Psoas muscle (tissue), 8 donors: ENCODE measurements around the gene AQP3. TPM values are rescaled to one million over a fixed set of nuclear protein-coding genes. Genes with fewer than 3 reads are reported as not detected.

Source experiments
- ATAC-seq, 4 donors: fragments of 200-7000 bp; cut with Tn5 transposase; one replicate each; pipeline ENCODE4 v1.9.1; 2020; ENCODE audit warnings: moderate library complexity in 3 of 4, mild to moderate bottlenecking in 2 of 4
- DNase-seq, 2 donors: peaks; one replicate each; pipeline ENCODE4 v3.0.0-alpha.2; 2020
- H3K27ac ChIP-seq: fragments of 200-600 bp; one replicate; pipeline ENCODE4 v1.8.0; 2022
- H3K27me3 ChIP-seq, 3 donors: fragments of 200-600 bp in 1 of 3; one replicate each; pipeline versions ENCODE4 v1.6.1 to v1.8.0; 2013 to 2022; ENCODE audit warnings: low read length in 2 of 3, mild to moderate bottlenecking in 2 of 3, moderate library complexity in 1 of 3; ENCODE audit not compliant: insufficient read depth in 3 of 3
- H3K36me3 ChIP-seq, 2 donors: fragments of 200-600 bp in 1 of 2; one replicate each; pipeline versions ENCODE4 v1.6.1 to v1.8.0; 2013 to 2022; ENCODE audit warnings: low read depth in 1 of 2, mild to moderate bottlenecking in 1 of 2, moderate library complexity in 1 of 2; ENCODE audit not compliant: insufficient read depth in 1 of 2
- H3K4me1 ChIP-seq: fragments of 200-600 bp; one replicate; pipeline ENCODE4 v1.8.0; 2022
- H3K4me3 ChIP-seq: fragments of 200-600 bp; one replicate; pipeline ENCODE4 v1.8.0; 2022; ENCODE audit warnings: mild to moderate bottlenecking
- H3K9me3 ChIP-seq: fragments of 200-600 bp; one replicate; pipeline ENCODE4 v1.8.0; 2022
- CTCF ChIP-seq: fragments of 200-600 bp; IDR thresholded peaks from one replicate; pipeline ENCODE4 v1.8.0; 2022; ENCODE audit warnings: antibody characterized with exemption
- WGBS, 3 donors: extraction: QIAGEN DNeasy Blood & Tissue Kit; methylation state at CpG; one replicate each; pipeline versions ENCODE4 v1.1.6 to v1.1.7; 2013; 5-methylcytosine and 5-hydroxymethylcytosine counted together
- intact Hi-C, 2 donors: fragments of 100-400 bp; cut with DNase I; formaldehyde crosslinking; loops; one replicate each; pipeline versions ENCODE4 v1.11.0 to v1.14.2; 2022
- polyA plus RNA-seq, 3 donors: library from polyadenylated mRNA; stranded (reverse); fragments of 200-250 nt; gene quantifications; one replicate each; pipeline ENCODE4 v1.2.3, GENCODE V29; 2013
- total RNA-seq, 4 donors: library from RNA; stranded (reverse); fragmentation: NEBNext Ultra II Directional in 2 of 4; extraction: Animal tissue kit (Norgen Biotek cat#: 25700) in 2 of 4; gene quantifications; one replicate each; pipeline versions ENCODE4 v1.2.1 to v1.2.4, GENCODE V29; 2021 to 2023
- donor health status: healthy with polysubstance abuse.
- donor health status: DM: no; HTN: no; CAD: no; lungs with moderate emphysema.
- donor health status: Bipolar disorder and iron deficiency.
- donor health status: healthy.
- donor health status: DM: yes; HTN: yes; CAD: no.
- donor health status: DM: no; HTN: no; CAD: no.
- donor health status: DM: no; HTN: no; CAD: no.
- donor health status: DM: yes; HTN: yes; CAD: no.

AQP3 gene
- total and polyA plus RNA-seq, 7 donors = 2.5 to 12.0 (median 4.7) TPM

DNA sequence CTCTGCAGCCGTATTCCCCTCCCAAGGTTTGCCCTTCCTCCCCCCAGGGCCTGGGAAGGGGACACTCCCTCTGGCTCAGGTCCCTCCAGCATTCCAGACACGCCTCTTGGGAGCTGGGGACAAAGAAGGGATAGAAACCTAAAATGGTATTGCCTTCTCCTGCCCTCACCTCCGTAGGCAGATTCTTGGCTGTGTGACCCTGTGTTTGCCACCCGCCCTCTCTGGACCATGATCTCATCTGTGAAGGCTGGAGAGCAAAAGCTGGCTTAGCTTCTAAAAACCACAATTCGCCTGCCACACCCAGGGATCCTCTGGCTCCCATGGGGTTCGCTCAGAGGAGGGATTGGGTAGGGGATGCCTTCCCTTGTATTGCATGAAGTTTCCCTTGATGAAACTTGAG is 7.7 kb downstream of the AQP3 start:
- TF ChIP-seq CTCF = no peak
- Histone ChIP-seq H3K4me3 (no peak overlapping the region), H3K36me3 (no peaks in the 10 kb centered on the region), H3K9me3 (no peaks in the 10 kb centered on the region), H3K27ac (no peak overlapping the region), H3K4me1 (no peaks in the 10 kb centered on the region), H3K27me3 (peaks cover 0 to 11% (median 2%) of the 10 kb centered on the region in 3 donors)
- ATAC-seq (no peak), DNase-seq (no peak)
- 52 to 64% (median 55%) methylated on average over 6 of the region's 6 CpGs for WGBS, 3 donors
- intact Hi-C loops = no loop called here

GRCh38 chr9:33438926-33439680 is 8.3 kb downstream of the AQP3 start:
- Histone ChIP-seq H3K4me3 (no peak overlapping the region), H3K36me3 (no peaks in the 10 kb centered on the region), H3K4me1 (no peaks in the 10 kb centered on the region), H3K9me3 (no peaks in the 10 kb centered on the region), H3K27ac (no peak overlapping the region), H3K27me3 (peaks cover 0 to 11% (median 4%) of the 10 kb centered on the region in 3 donors)
- ATAC-seq (no peak), DNase-seq (no peak)
- intact Hi-C loops = no loop called here
- no peak for TF ChIP-seq CTCF
- 55 to 60% (median 56%) methylated on average over 7 of the region's 7 CpGs for WGBS, 3 donors

DNA sequence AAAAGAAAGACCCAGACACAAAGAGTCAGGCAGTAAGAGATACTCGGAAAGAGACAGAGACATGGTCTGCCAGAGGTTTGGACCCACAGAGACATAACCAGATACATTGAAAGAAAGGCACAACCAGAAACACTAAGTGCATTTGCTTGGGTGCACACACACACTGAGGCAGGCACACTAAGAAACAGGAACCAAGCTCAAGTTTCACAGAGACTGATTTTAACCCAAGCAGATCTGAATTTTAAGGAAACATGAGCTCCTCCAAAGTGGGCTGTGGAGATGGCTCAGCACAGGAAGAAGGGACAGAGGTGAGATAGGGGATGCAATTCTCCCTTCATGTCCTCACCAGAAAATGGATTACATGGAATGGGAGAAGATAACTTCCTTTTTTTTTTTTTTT is 9.5 kb downstream of the AQP3 start:
- intact Hi-C loops = no loop called here
- DNase-seq = no peak

GRCh38 chr9:33437205-33437604 is 10.2 kb downstream of the AQP3 start:
- Histone ChIP-seq H3K4me1 (no peaks in the 10 kb centered on the region), H3K36me3 (no peaks in the 10 kb centered on the region), H3K27ac (no peak overlapping the region), H3K9me3 (no peaks in the 10 kb centered on the region), H3K27me3 (peaks cover 0 to 11% (median 4%) of the 10 kb centered on the region in 3 donors), H3K4me3 (no peak overlapping the region)
- TF ChIP-seq CTCF = no peak
- intact Hi-C loops = no loop called here
- DNase-seq = no peak
- ATAC-seq = no peak
- WGBS, 3 donors = 51 to 74% (median 65%) methylated on average over 2 of the region's 2 CpGs

More for the DNA sequence above, 9.5 kb downstream of the AQP3 start:
- H3K36me3 ChIP-seq = no peaks in the 10 kb centered on the region
- TF ChIP-seq CTCF = no peak
- WGBS, 3 donors = 85 to 97% (median 91%) methylated on average over 1 of the region's 1 CpG
- H3K4me3 ChIP-seq = no peak overlapping the region
- H3K9me3 ChIP-seq = no peaks in the 10 kb centered on the region
- no peaks in the 10 kb centered on the region for H3K4me1 ChIP-seq
- peaks cover 0 to 11% (median 4%) of the 10 kb centered on the region in 3 donors for H3K27me3 ChIP-seq
- ATAC-seq = no peak
- H3K27ac ChIP-seq = no peak overlapping the region

- intact Hi-C loops = no loop called here
- Histone ChIP-seq H3K36me3 (no peaks in the 10 kb centered on the region), H3K4me3 (no peak overlapping the region), H3K27me3 (peaks cover 0 to 11% (median 4%) of the 10 kb centered on the region in 3 donors), H3K27ac (no peak overlapping the region), H3K4me1 (no peaks in the 10 kb centered on the region), H3K9me3 (no peaks in the 10 kb centered on the region)
- ATAC-seq (no peak), DNase-seq (no peak)
- TF ChIP-seq CTCF = no peak
- 40 to 47% (median 44%) methylated on average over 8 of the region's 8 CpGs for WGBS, 3 donors
Measured at GRCh38 chr9:33436445-33436844, 10.9 kb downstream of the AQP3 start.
